AG09309 (cell line): ENCODE measurements around the gene NSUN6.

ENCODE experiments used
- DNase-seq: peaks from one replicate; pipeline ENCODE4 v3.0.0-alpha.2; 2010; ENCODE audit warnings: low read depth
- H3K4me3 ChIP-seq: 2 replicates; pipeline ENCODE4 v1.5.1; 2011; ENCODE audit warnings: mild to moderate bottlenecking, low read depth, low read length, moderate library complexity; ENCODE audit not compliant: control insufficient read depth
- TF ChIP-seq, protein P1 (sequence below): IDR thresholded peaks from 2 replicates; pipeline ENCODE4 v1.5.1; 2011; ENCODE audit warnings: mild to moderate bottlenecking, low read depth, low read length, inconsistent platforms; ENCODE audit not compliant: insufficient read depth, control insufficient read depth; ENCODE audit errors: missing control alignments

NSUN6 gene

DNA sequence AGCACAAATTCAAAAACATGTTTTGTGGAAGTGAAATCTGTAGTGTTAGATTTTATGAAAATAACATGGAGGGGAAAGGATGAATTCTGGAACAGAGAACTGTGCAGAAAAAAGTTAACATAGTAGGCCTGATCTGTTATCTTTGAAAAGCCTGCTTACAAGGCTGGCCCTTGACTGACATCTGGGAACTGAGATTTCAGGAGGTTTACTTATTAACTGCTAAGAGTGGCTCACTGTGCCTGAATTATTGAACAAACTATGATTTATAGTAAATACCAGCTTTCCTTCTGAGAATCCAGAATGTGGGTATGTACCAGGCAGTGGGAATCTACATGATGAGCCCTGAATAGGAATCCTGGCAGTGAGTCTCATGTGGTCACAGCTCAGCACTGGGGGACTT lies 30.5 kb downstream of the NSUN6 start:
- DNase-seq: no peak
- TF ChIP-seq, protein P1, sequence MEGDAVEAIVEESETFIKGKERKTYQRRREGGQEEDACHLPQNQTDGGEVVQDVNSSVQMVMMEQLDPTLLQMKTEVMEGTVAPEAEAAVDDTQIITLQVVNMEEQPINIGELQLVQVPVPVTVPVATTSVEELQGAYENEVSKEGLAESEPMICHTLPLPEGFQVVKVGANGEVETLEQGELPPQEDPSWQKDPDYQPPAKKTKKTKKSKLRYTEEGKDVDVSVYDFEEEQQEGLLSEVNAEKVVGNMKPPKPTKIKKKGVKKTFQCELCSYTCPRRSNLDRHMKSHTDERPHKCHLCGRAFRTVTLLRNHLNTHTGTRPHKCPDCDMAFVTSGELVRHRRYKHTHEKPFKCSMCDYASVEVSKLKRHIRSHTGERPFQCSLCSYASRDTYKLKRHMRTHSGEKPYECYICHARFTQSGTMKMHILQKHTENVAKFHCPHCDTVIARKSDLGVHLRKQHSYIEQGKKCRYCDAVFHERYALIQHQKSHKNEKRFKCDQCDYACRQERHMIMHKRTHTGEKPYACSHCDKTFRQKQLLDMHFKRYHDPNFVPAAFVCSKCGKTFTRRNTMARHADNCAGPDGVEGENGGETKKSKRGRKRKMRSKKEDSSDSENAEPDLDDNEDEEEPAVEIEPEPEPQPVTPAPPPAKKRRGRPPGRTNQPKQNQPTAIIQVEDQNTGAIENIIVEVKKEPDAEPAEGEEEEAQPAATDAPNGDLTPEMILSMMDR: no peak
- H3K4me3 ChIP-seq: no peak overlapping the region

DNA sequence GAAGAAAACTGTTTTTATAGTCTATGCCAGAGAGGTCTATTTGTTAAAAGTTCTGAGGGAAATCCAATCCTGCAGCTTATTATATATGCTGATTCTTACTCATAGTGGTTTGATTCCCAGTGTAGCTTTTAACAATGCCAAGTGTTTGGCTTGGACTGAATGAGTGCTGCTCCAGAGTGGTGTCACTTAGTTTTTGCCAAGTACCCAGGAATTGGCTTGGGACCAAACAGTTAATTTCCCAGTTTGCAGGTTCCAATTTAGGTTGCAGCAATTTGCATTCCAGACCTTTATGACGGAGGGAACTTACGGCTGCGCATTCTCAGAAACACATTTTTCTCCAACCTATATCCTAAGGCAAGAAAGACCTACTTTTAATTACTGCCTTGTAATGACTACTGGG lies 32.4 kb downstream of the NSUN6 start:
- TF ChIP-seq, protein P1: no peak
- no peak overlapping the region for H3K4me3 ChIP-seq
- DNase-seq: no peak

DNA sequence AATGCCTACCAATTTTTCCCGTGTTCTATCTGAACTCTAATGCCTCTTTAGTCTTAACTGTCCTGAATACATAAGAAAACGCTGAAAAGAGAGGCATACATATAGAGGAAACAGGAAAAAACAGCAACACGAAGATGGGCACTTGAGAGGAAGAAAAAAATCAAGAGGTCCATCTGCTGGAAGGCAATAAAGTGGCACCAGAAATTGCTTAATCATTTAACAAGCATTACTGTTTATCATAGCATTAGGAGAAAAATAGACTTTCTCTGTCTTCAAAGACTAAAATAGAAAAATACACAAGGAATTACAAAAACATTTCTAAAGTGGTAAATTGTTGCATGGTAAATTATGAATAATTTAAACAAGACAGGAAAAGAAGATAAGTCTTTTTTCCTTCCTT lies 35.0 kb downstream of the NSUN6 start:
- no peak overlapping the region for H3K4me3 ChIP-seq
- DNase-seq: no peak
- TF ChIP-seq, protein P1: no peak

DNA sequence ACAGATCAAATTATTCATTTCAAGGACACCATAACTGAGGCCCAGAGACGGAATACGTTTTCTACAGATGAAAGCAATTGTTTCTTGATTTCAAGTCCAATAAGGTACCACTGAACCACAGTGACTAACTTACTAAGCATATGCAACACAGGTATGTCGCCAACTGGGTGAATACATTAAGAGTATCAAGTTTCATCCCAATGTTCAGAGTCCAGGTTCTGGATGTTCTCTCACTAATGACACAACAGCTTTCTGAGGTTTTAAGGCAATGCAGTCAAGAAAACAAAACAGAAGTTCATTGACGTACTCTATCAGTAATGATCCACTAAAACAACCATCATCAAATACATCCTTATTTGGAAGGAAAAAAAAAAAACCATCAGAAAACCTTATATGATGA lies 35.8 kb downstream of the NSUN6 start:
- DNase-seq: no peak
- no peak overlapping the region for H3K4me3 ChIP-seq
- TF ChIP-seq, protein P1: no peak

DNA sequence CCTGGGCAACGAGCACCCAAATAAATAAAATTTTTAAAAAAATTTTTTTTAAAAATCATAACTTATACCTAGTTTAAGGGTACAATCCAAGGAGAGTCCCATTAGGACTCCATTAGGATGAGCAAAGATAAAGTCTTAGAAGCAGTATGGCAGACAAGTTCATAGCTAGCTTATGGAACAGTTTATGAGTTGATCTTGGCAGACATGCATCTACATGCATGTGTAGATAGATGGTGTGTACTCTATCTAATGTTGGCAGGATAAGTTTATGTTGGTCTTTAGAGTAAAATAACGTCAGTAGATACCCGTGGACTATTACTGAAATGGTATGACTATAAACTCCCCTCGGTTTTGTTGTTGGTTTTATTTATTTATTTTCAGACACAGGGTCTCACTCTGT lies 40.2 kb downstream of the NSUN6 start:
- TF ChIP-seq, protein P1: no peak
- no peak for DNase-seq
- H3K4me3 ChIP-seq: no peak overlapping the region

DNA sequence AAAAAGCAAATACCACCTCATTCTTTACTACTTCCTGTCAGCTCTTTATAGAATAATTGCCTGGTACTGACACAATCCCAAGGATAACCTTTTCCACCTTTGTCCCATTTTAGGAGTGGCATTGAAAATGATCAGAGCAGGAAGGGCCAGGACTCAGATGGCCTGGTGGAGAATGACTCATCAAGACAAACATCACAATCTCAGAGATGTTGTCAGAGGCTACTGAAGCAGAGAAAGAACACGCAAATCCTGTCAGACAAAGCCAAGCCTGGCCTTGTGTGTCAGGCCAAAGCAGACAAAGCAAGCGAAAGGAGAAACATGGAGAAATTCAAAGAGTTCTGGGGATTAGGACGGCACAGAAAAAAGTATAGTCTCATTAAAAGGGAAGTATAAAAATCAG lies 40.9 kb downstream of the NSUN6 start:
- DNase-seq: peak; percentile 16
- H3K4me3 ChIP-seq: no peak overlapping the region
- TF ChIP-seq, protein P1: no peak

DNA sequence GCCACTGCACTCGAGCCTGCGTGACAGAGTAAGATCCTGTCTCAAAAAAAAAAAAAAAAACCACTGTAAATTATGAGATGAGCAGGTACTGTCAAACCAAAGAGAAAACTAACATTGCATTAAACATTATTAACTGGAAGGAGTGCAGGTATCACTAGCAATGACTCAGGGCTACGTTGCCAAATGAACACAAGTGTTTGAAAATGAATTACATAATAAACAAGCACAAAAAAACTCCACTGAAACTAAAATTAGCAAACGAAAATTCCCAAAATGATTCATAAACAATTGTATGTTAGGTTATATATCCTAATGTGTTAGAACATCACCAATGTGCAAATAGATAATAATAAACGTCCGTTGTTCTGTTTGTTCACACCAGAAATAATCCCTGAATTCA lies 42.8 kb downstream of the NSUN6 start:
- TF ChIP-seq, protein P1: no peak
- DNase-seq: no peak
- H3K4me3 ChIP-seq: no peak overlapping the region
